HG02840 (cell line): ENCODE data around the gene UGGT1.
"Not testable (repeated sequence)": the region's sequence is repeated elsewhere in the genome, so short reads cannot be mapped to it uniquely, and the experiment has no call there.

Experiments used
- ATAC-seq: cut with Tn5 transposase; IDR thresholded peaks from one replicate; pipeline ENCODE4 v1.9.1; 2021; ENCODE audit warnings: mild to moderate bottlenecking, moderate library complexity, moderate number of reproducible peaks; ENCODE audit not compliant: unreplicated experiment, low FRiP score

The UGGT1 gene

DNA sequence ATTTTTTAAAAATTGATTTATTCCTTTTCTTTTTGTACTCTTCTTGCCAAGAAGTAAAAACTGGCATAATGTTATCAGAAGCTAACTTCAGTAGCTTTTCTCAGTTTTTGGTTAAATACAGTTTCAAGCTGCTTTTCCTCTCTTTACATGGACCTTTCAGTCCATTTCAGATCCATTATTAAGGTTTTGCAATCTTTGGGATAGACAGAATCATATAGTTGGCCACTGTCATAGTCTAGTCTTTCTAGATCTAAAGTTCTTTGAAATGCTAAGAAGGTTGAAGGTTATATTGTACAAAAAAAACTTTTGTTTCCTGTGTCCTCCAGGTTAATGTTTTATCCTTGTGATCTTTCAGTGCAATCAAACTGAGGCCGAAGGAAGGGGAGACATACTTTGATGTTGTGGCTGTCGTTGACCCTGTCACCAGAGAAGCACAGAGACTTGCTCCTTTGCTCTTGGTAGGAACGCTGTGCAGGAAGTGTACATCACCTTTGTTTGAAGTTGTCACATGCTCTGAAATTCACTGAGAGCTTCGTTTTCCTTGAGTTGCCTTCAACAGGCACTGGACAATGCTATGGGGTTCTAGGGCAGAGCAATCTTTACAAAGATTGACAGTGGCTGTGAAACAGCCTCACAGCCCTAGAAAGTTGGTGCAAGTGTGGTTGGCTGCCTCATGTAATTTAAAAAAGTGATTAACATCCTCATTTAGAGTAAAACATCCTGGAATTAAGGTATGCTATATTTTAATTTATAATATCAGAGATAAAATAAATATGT lies 79.1 kb downstream of the UGGT1 start:
- ATAC-seq = no peak

GRCh38 chr2:128170776-128171175 lies 79.8 kb downstream of the UGGT1 start:
- no peak for ATAC-seq

DNA sequence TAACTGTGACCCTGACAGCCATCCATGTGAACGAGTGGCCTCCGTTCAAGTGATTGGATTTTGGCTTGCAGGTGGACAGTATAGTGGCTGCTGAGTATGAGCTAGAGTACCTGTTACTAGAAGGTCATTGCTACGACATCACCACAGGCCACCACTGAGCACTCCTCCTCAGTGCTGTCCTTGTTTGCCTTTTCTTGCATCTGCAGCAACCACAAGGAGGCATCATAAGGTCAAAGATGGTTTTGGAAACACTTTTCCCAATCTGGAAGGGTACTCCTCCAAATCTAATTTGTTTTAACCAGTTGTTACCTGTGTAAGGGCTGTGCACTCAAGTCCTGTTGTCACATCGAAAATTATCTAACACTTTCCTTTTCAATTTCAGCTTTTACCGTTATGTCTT lies 81.2 kb downstream of the UGGT1 start:
- no peak for ATAC-seq

DNA sequence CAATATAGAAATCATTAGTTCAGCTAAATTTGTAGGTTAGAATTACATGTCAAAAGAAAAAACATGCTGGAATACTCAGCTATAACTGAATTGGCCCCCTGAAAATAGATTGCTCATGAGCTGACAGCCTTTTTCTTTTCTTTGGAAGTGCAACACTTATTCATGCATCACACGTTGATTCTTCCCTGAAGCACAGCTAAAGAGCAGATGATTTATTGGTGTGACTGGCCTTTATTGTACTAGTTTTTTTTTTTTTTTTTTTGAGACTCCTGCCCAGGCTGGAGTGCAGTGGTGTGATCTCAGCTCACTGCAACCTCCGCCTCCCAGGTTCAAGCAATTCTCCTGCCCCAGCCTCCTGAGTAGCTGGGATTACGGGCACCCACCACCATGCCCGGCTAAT lies 83.1 kb downstream of the UGGT1 start:
- not testable (repeated sequence) for ATAC-seq

DNA sequence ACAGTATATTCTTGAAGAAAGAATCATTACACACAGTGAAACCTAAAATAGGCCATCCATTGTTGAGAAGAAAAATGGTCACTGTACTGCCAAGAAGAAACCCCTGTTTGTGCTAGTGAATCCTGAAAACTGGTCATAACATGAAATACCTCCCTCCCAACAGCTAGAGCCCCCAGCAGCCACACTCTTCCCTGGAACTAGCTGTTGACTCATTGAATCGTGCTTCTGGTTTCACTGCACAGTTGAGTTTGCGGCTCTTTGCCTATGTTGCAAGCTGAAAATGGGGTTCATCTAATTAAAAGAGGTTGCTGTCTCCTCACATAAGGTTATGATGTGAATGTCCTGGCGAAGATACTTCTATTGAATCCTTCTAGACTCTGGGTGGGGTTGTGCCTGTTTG lies 86.3 kb downstream of the UGGT1 start:
- ATAC-seq = no peak

- ATAC-seq = no peak
These were observed 87.2 kb downstream of the UGGT1 start for GRCh38 chr2:128178149-128178649.

- no peak for ATAC-seq
These were observed 87.9 kb downstream of the UGGT1 start for GRCh38 chr2:128178650-128179460.

DNA sequence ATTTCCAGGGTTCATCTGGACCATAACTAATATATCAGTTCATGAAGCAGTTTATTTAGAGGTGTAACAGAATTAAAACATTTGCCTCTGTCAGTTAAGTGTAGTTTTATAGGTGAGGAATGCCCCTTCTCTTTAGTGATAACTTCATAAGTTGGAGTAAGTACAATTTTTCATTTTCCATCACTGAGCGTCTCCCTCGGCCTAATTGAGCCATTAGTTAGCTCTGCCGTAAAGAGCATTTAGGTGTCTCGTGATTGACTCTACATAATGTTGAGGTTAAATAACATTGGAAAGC lies 88.4 kb downstream of the UGGT1 start:
- ATAC-seq = no peak

- no peak for ATAC-seq
These were observed 89.0 kb downstream of the UGGT1 start for GRCh38 chr2:128180031-128180430.

- ATAC-seq = no peak
These were observed 94.6 kb downstream of the UGGT1 start for GRCh38 chr2:128185576-128185975.

GRCh38 chr2:128187032-128187654 lies 96.1 kb downstream of the UGGT1 start:
- ATAC-seq = no peak

DNA sequence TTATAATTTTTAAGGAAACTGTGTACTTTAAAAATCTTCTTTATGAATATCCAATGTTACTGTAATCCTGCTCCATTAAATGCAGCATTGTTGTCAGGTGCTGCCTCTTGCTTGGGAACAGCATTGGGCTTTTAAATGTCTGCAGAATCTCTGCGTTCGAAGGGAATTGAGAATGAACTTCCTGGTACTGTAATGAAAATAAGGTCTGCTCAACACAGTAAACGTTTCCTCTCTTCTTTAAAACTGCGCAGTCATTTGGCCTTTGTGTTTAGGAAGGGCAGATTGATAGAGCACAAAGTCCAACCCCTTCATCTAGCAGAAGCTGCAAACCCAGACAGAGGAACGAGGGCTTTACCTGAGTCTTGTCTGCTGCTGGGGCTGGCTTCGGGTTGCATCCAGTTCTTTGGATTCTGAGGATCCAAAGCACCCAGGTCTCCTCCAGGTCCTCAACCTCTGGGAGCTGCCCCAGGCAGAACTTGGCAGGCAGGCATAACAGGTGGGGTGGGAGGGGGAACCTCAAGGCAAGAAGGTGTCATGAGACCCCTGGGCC lies 104.5 kb downstream of the UGGT1 start:
- ATAC-seq = no peak

DNA sequence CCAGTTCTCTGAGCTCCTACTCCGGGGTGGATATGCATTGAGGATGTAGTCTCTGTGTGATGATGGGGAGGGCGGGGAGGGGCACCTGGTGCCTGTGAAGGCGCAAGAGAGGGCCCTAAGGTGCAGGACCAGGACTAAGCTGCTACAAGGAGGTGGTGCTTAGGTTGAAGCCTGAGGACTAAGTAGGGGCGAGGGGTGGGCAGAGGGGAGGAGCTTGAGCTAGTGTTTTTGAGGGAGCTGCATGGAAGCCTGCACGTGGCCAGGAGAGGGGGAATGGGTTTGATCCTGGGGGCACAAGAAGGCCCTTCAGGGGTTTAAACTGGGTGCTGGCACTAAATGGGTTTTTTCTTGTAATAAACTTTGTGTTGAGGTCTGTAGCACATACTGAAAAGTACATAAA lies 105.0 kb downstream of the UGGT1 start:
- ATAC-seq = no peak

DNA sequence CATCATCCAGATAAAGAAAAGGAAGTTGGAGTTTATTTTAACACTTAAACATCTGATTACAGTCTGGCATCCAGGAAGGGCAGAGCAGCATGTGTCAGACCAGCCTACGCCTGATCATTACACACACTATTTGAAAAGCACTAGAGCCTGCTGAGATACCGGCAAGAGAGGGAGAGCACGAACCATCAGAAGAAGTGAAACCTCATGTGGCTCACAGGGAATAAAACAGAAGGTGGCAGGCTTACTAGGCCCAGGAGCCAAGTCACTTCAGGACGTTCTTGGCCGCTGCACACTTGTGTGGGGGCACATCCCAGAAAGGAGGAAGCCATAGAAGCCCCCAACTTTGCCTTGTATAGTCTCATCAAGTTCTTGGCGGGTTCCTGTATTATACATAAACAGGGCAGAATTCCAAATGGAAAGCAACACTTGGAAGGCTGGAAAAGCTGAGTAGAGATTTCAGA lies 105.5 kb downstream of the UGGT1 start:
- ATAC-seq = no peak

- ATAC-seq = no peak
These were observed 106.1 kb downstream of the UGGT1 start for GRCh38 chr2:128197059-128197458.

DNA sequence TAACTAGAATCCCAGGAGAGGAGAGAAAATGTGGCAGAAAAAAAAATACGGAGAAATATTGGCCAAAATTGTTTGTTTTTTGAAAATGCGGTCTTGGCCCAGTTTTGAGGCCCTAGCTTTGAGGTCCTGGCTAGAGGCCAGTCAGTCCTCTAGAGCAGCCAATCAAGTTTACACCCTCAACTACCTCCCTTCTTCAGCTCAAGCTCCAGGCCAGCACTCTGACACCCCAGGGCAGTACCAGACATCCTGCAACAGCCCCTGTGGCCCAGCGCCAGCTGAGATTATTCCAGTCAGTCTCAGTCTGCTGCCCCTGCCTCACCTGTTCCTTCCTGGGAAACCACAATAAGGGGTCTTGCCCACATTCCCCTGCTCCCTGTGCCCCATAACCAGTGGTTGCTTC lies 107.7 kb downstream of the UGGT1 start:
- no peak for ATAC-seq

DNA sequence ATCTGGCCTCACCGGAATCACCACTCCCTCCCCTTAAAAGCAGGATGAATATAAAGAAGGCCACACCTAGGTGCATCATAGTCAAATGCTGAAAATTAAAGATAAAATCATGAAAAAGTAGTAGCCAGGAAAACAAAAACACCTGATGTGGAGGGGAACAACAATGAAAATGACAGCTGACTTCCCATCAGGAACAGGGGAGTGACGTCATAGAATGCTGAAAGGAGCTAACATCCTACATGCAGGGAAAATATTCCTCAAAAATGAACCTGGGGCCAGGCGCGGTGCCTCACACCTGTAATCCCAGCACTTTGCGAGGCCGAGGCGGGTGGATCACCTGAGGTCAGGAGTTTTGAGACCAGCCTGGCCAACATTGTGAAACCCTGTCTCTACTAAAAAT lies 108.1 kb downstream of the UGGT1 start:
- ATAC-seq = no peak

DNA sequence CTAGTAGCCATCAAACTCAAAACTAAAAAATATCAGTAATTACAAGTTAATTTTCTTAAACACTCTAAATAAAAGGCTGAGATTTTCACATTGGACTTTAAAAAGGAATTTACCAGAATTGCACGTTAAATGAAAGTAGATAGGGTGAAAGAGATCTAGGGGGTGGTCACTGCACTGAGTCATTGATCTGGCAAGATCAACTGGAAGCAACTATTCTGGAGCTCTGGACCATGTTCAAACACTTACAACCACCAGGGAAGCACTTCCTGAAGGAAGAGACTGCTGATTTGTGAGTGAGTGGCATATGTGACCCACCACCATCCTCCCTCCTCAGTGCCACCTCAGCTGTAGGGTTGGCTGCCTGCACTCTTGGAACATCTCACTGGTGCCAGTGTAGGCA lies 111.8 kb downstream of the UGGT1 start:
- ATAC-seq = no peak

DNA sequence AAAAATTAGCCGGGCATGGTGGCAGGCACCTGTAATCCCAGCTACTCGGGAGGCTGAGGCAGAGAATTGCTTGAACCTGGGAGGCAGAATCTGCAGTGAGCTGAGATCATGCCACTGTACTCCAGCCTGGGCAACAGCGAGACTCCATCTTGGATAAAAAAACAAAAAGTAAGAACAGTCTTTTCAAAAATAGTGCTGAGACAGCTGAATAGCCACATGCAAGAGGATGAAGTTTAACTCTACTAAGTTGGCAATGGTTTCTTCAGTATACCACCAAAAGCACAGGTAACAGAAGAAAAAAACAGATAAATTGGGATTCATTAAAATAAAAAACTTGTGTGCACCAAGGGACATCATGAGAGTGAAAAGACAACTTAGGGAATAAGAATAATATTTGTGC lies 115.2 kb downstream of the UGGT1 start:
- ATAC-seq = no peak

DNA sequence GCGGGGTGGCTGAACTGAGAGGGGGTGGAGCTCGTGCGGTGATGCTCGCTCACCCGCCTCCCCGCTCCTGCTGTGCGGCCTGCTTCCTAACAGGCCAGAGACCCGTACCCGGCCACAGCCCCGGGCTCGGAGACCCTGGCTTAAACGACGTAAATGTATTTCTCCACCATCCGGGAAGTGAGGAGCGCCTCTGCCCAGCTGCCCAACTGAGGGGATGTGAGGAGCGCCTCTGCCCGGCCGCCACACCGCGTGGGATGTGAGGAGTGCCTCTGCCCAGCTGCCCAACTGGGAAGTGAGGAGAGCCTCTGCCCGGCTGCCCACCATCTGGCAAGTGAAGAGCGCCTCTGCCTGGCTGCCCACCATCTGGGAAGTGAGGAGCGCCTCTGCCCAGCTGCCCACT lies 117.0 kb downstream of the UGGT1 start:
- no peak for ATAC-seq
